Smooth muscle cell (in vitro differentiated cells): ENCODE measurements around the gene PACS1. TPM values are rescaled to one million over a fixed set of nuclear protein-coding genes. Genes with fewer than 3 reads are reported as not detected.

Source experiments
- DNase-seq: peaks from one replicate; lab custom pipeline; 2025; ENCODE audit not compliant: unreplicated experiment; lab: John Stamatoyannopoulos, UW
- H2AFZ ChIP-seq: fragments of 200-600 bp; sonication (generic); 2 replicates; pipeline ENCODE4 v1.6.0; 2016; ENCODE audit warnings: antibody characterized with exemption, low read depth, mild to moderate bottlenecking
- H3F3A ChIP-seq: fragments of 200-600 bp; sonication (generic); 2 replicates; pipeline ENCODE4 v1.6.0; 2017; ENCODE audit warnings: antibody characterized with exemption, low read depth
- H3K27ac ChIP-seq: fragments of 200-600 bp; sonication (generic); 2 replicates; pipeline ENCODE4 v1.5.1; 2016; ENCODE audit warnings: low read depth, mild to moderate bottlenecking
- H3K27me3 ChIP-seq: fragments of 200-600 bp; sonication (generic); 2 replicates; pipeline ENCODE4 v1.6.1; 2016; ENCODE audit warnings: low read depth, mild to moderate bottlenecking
- H3K36me3 ChIP-seq: fragments of 200-600 bp; sonication (generic); 2 replicates; pipeline ENCODE4 v1.5.1; 2016; ENCODE audit warnings: low read depth
- H3K4me1 ChIP-seq: fragments of 200-600 bp; sonication (generic); 2 replicates; pipeline ENCODE4 v1.5.1; 2016; ENCODE audit warnings: low read depth
- H3K4me2 ChIP-seq: fragments of 200-600 bp; sonication (generic); 2 replicates; pipeline ENCODE4 v1.6.0; 2016; ENCODE audit warnings: mild to moderate bottlenecking
- H3K4me3 ChIP-seq: fragments of 200-600 bp; sonication (generic); 2 replicates; pipeline ENCODE4 v1.5.1; 2016; ENCODE audit warnings: mild to moderate bottlenecking
- H3K79me2 ChIP-seq: fragments of 200-600 bp; sonication (generic); 2 replicates; pipeline ENCODE4 v1.6.0; 2016; ENCODE audit warnings: low read depth, mild to moderate bottlenecking
- H3K9ac ChIP-seq: fragments of 200-600 bp; sonication (generic); 2 replicates; pipeline ENCODE4 v1.6.0; 2016; ENCODE audit warnings: low read depth
- H3K9me3 ChIP-seq: fragments of 200-600 bp; sonication (generic); replicated peaks from 2 replicates; pipeline ENCODE4 v1.5.1; 2016; ENCODE audit warnings: low read depth
- H4K20me1 ChIP-seq: fragments of 200-600 bp; sonication (generic); 2 replicates; pipeline ENCODE4 v1.6.0; 2016; ENCODE audit warnings: low read depth
- CTCF ChIP-seq: fragments of 200-600 bp; sonication (generic); IDR thresholded peaks from 2 replicates; pipeline ENCODE4 v1.5.1; 2017; ENCODE audit warnings: borderline replicate concordance, mild to moderate bottlenecking, antibody characterized with exemption; ENCODE audit not compliant: insufficient read depth, poor library complexity, severe bottlenecking
- WGBS: methylation state at CpG from one replicate; pipeline ENCODE4 v1.1.7; 2016; ENCODE audit warnings: low lambda C conversion rate; 5-methylcytosine and 5-hydroxymethylcytosine counted together
- polyA plus RNA-seq: library from polyadenylated mRNA; unstranded; fragments of >200 nt; fragmentation: Nextera tagmentation; extraction: Ambion mirVana; gene quantifications from 2 replicates; pipeline ENCODE4 v1.2.1, GENCODE V29; 2016
- total RNA-seq: library from RNA; depleted of rRNA; stranded (reverse); fragments of >200 nt; gene quantifications from 2 replicates; pipeline ENCODE4 v1.2.3, GENCODE V29; 2014

Gene PACS1
- total and polyA plus RNA-seq, 2 experiments from 2014 or later, result 87.6 to 140 TPM

- peaks cover 35% of the 10 kb centered on the region for H3K79me2 ChIP-seq
- no peaks in the 10 kb centered on the region for H3K9me3 ChIP-seq
- no peaks in the 10 kb centered on the region for H3F3A ChIP-seq
- DNase-seq, result no peak
- H3K27ac ChIP-seq, result no peak overlapping the region
- no peak overlapping the region for H2AFZ ChIP-seq
- H3K4me3 ChIP-seq, result no peak overlapping the region
- TF ChIP-seq CTCF, result no peak
- peaks cover 20% of the 10 kb centered on the region for H3K4me1 ChIP-seq
- no peak overlapping the region for H3K4me2 ChIP-seq
- H3K27me3 ChIP-seq, result peaks cover 1% of the 10 kb centered on the region
- H4K20me1 ChIP-seq, result peaks cover 60% of the 10 kb centered on the region
- H3K9ac ChIP-seq, result no peak overlapping the region
- 97% methylated on average over 13 of the region's 13 CpGs for WGBS
- H3K36me3 ChIP-seq, result no peaks in the 10 kb centered on the region
Measured at GRCh38 chr11:66285250-66285947, 215.3 kb downstream of the PACS1 start.

GRCh38 chr11:66286699-66287098, 216.6 kb downstream of the PACS1 start:
- peaks cover 13% of the 10 kb centered on the region for H3K27me3 ChIP-seq
- H3K4me1 ChIP-seq, result peaks cover 20% of the 10 kb centered on the region
- TF ChIP-seq CTCF, result no peak
- H3F3A ChIP-seq, result no peaks in the 10 kb centered on the region
- H4K20me1 ChIP-seq, result peaks cover 59% of the 10 kb centered on the region
- H3K27ac ChIP-seq, result no peak overlapping the region
- H3K79me2 ChIP-seq, result peaks cover 35% of the 10 kb centered on the region
- H3K4me2 ChIP-seq, result no peak overlapping the region
- WGBS, result 90% methylated on average over 5 of the region's 5 CpGs
- no peak overlapping the region for H2AFZ ChIP-seq
- no peak overlapping the region for H3K4me3 ChIP-seq
- no peak overlapping the region for H3K9ac ChIP-seq
- no peak for DNase-seq
- H3K9me3 ChIP-seq, result no peaks in the 10 kb centered on the region
- no peaks in the 10 kb centered on the region for H3K36me3 ChIP-seq

- 96% methylated on average over 10 of the region's 10 CpGs for WGBS
- no peaks in the 10 kb centered on the region for H3F3A ChIP-seq
- H2AFZ ChIP-seq, result no peak overlapping the region
- no peaks in the 10 kb centered on the region for H3K36me3 ChIP-seq
- H3K9ac ChIP-seq, result peak overlapping the region; percentile 90
- H3K4me2 ChIP-seq, result peak overlapping the region; percentile 86
- H3K9me3 ChIP-seq, result no peaks in the 10 kb centered on the region
- no peak for TF ChIP-seq CTCF
- peaks cover 53% of the 10 kb centered on the region for H4K20me1 ChIP-seq
- H3K4me3 ChIP-seq, result peak overlapping the region; percentile 71
- H3K27me3 ChIP-seq, result peaks cover 19% of the 10 kb centered on the region
- DNase-seq, result no peak
- H3K27ac ChIP-seq, result peak overlapping the region; percentile 93
- peaks cover 20% of the 10 kb centered on the region for H3K4me1 ChIP-seq
- H3K79me2 ChIP-seq, result peaks cover 35% of the 10 kb centered on the region
Measured at GRCh38 chr11:66287211-66287888, 217.3 kb downstream of the PACS1 start.
